HG03342 (cell line): ENCODE data around the gene SEMA3G.

Source experiments
- ATAC-seq: cut with Tn5 transposase; IDR thresholded peaks from one replicate; pipeline ENCODE4 v1.9.1; 2021; ENCODE audit warnings: mild to moderate bottlenecking, moderate library complexity; ENCODE audit not compliant: unreplicated experiment

Gene SEMA3G

GRCh38 chr3:52444860-52445793 is at the start of gene SEMA3G:
SEMA3G (minus strand) TSS chr3:52445103; CDS start chr3:52445027, 76 bp downstream.
- ATAC-seq, result peak; percentile 86

- ATAC-seq, result no peak
Measured at GRCh38 chr3:52494445-52494844, 49.5 kb upstream of the SEMA3G start.

GRCh38 chr3:52493232-52494017 is 48.5 kb upstream of the SEMA3G start:
- ATAC-seq, result no peak

- no peak for ATAC-seq
Measured at GRCh38 chr3:52492059-52492458, 47.2 kb upstream of the SEMA3G start.

GRCh38 chr3:52490939-52491526 is 46.1 kb upstream of the SEMA3G start:
- no peak for ATAC-seq

GRCh38 chr3:52490035-52490938 is 45.4 kb upstream of the SEMA3G start:
- no peak for ATAC-seq

- ATAC-seq, result no peak
Measured at GRCh38 chr3:52489453-52489852, 44.5 kb upstream of the SEMA3G start.

GRCh38 chr3:52488746-52489145 is 43.8 kb upstream of the SEMA3G start:
- no peak for ATAC-seq

- ATAC-seq, result no peak
Measured at GRCh38 chr3:52487788-52488691, 43.1 kb upstream of the SEMA3G start.

- no peak for ATAC-seq
Measured at GRCh38 chr3:52487050-52487787, 42.3 kb upstream of the SEMA3G start.

GRCh38 chr3:52484680-52485461 is 40.0 kb upstream of the SEMA3G start:
- no peak for ATAC-seq

- no peak for ATAC-seq
Measured at GRCh38 chr3:52483577-52484381, 38.9 kb upstream of the SEMA3G start.

GRCh38 chr3:52483081-52483480 is 38.2 kb upstream of the SEMA3G start:
- no peak for ATAC-seq

- ATAC-seq, result no peak
Measured at GRCh38 chr3:52481819-52482521, 37.1 kb upstream of the SEMA3G start.

- no peak for ATAC-seq
Measured at GRCh38 chr3:52480768-52481715, 36.1 kb upstream of the SEMA3G start.
